Testis (tissue), 2 donors: Measurements from ENCODE around the gene POMC.

Source experiments
- POLR2A ChIP-seq: fragments of 450-650 bp; IDR thresholded peaks from one replicate; pipeline ENCODE4 v1.6.1; 2017; ENCODE audit warnings: antibody characterized with exemption, mild to moderate bottlenecking, moderate library complexity
- TF ChIP-seq, protein P1 (sequence below), 3 experiments: fragments of 450-650 bp in 2 of 3; fragments of 200-600 bp in 1 of 3; sonication (generic) in 1 of 3; IDR thresholded peaks; one replicate each; pipeline ENCODE4 v1.5.1; 2016 to 2019; ENCODE audit warnings: antibody characterized with exemption in 3 of 3, mild to moderate bottlenecking in 2 of 3, moderate library complexity in 1 of 3

DNA sequence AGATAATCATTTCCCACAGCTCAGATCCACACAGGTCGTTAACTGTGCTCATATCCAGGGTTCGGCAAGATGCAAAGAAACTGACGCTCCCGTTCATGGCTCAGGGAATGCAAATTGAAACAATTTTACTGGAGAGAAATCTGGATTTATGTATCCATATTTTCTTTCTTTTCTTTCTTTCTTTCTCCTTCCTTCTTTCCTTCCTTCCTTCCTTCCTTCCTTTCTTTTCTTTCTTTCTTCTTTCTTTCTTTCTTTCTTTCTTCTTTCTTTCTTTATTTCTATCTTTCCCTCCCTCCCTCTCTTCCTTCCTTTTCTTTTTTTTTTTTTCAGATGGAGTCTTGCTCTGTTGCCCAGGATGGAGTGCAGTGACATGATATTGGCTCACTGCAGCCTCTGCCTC is 20.0 kb upstream of the POMC start:
- TF ChIP-seq, protein P1, sequence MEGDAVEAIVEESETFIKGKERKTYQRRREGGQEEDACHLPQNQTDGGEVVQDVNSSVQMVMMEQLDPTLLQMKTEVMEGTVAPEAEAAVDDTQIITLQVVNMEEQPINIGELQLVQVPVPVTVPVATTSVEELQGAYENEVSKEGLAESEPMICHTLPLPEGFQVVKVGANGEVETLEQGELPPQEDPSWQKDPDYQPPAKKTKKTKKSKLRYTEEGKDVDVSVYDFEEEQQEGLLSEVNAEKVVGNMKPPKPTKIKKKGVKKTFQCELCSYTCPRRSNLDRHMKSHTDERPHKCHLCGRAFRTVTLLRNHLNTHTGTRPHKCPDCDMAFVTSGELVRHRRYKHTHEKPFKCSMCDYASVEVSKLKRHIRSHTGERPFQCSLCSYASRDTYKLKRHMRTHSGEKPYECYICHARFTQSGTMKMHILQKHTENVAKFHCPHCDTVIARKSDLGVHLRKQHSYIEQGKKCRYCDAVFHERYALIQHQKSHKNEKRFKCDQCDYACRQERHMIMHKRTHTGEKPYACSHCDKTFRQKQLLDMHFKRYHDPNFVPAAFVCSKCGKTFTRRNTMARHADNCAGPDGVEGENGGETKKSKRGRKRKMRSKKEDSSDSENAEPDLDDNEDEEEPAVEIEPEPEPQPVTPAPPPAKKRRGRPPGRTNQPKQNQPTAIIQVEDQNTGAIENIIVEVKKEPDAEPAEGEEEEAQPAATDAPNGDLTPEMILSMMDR (IDR thresholded peaks at IDR 0.05), result no peak
- no peak for TF ChIP-seq POLR2A
